ENCODE measurements around the gene ZNF521. TPM values are rescaled to one million over a fixed set of nuclear protein-coding genes. Genes with fewer than 3 reads are reported as not detected.

Gene ZNF521
- total RNA-seq, 1 experiment from 2014 or later, result not detected

- POLR2A ChIA-PET, result no interaction called here
- no TSS peak for BruUV-seq (replicated peaks)
- DNase-seq (ENCODE audit: unreplicated experiment), result no peak
- H3K9me3 Mint-ChIP-seq (ENCODE audit: unreplicated experiment), result no peaks in the 10 kb centered on the region
- intact Hi-C loops (cut with micrococcal nuclease), result no loop called here
- no peak overlapping the region for H3K27ac Mint-ChIP-seq (ENCODE audit: low read depth, unreplicated experiment)
- TF ChIP-seq CTCF (IDR thresholded peaks at IDR 0.05; ENCODE audit: unreplicated experiment), result no peak
- H3K27me3 Mint-ChIP-seq (ENCODE audit: insufficient read depth, unreplicated experiment), result no peaks in the 10 kb centered on the region
- no peaks in the 10 kb centered on the region for H3K36me3 Mint-ChIP-seq (ENCODE audit: insufficient read depth, unreplicated experiment)
- no peaks in the 10 kb centered on the region for H3K4me1 Mint-ChIP-seq (ENCODE audit: insufficient read depth, unreplicated experiment)
- CTCF ChIA-PET, result no interaction called here
- no peak overlapping the region for H3K4me3 Mint-ChIP-seq (ENCODE audit: unreplicated experiment)
Measured at GRCh38 chr18:25370391-25370790, 18.4 kb upstream of the ZNF521 start.

- H3K4me1 Mint-ChIP-seq (ENCODE audit: insufficient read depth, unreplicated experiment), result no peaks in the 10 kb centered on the region
- peaks cover 8% of the 10 kb centered on the region for H3K9me3 Mint-ChIP-seq (ENCODE audit: unreplicated experiment)
- peaks cover 13% of the 10 kb centered on the region for H3K27me3 Mint-ChIP-seq (ENCODE audit: insufficient read depth, unreplicated experiment)
- DNase-seq (ENCODE audit: unreplicated experiment), result no peak
- no peak overlapping the region for H3K27ac Mint-ChIP-seq (ENCODE audit: low read depth, unreplicated experiment)
- CTCF ChIA-PET, result interaction anchor here (0.5 kb wide), 1 partner anchor 130 kb away, joined by 3 read pairs; no protein-coding TSS in a partner anchor
- no TSS peak for BruUV-seq (replicated peaks)
- POLR2A ChIA-PET, result no interaction called here
- no peaks in the 10 kb centered on the region for H3K36me3 Mint-ChIP-seq (ENCODE audit: insufficient read depth, unreplicated experiment)
- intact Hi-C loops (cut with micrococcal nuclease), result no loop called here
- H3K4me3 Mint-ChIP-seq (ENCODE audit: unreplicated experiment), result no peak overlapping the region
- no peak for TF ChIP-seq CTCF (IDR thresholded peaks at IDR 0.05; ENCODE audit: unreplicated experiment)
Measured at GRCh38 chr18:25365242-25365641, 13.3 kb upstream of the ZNF521 start.

- Mint-ChIP-seq H3K27me3 (ENCODE audit: insufficient read depth, unreplicated experiment) (peaks cover 18% of the 10 kb centered on the region), H3K4me3 (ENCODE audit: unreplicated experiment) (no peak overlapping the region), H3K27ac (ENCODE audit: low read depth, unreplicated experiment) (no peak overlapping the region), H3K4me1 (ENCODE audit: insufficient read depth, unreplicated experiment) (no peaks in the 10 kb centered on the region), H3K36me3 (ENCODE audit: insufficient read depth, unreplicated experiment) (no peaks in the 10 kb centered on the region), H3K9me3 (ENCODE audit: unreplicated experiment) (peaks cover 8% of the 10 kb centered on the region)
- CTCF ChIA-PET, result no interaction called here
- POLR2A ChIA-PET, result no interaction called here
- intact Hi-C loops (cut with micrococcal nuclease), result no loop called here
- BruUV-seq (replicated peaks), result no TSS peak
- no peak for TF ChIP-seq CTCF (IDR thresholded peaks at IDR 0.05; ENCODE audit: unreplicated experiment)
- DNase-seq (ENCODE audit: unreplicated experiment), result no peak
Measured at GRCh38 chr18:25364732-25365131, 12.8 kb upstream of the ZNF521 start.

GRCh38 chr18:25360301-25360899 lies 8.4 kb upstream of the ZNF521 start:
- POLR2A ChIA-PET, result no interaction called here
- H3K4me1 Mint-ChIP-seq (ENCODE audit: insufficient read depth, unreplicated experiment), result no peaks in the 10 kb centered on the region
- intact Hi-C loops (cut with micrococcal nuclease), result no loop called here
- peaks cover 8% of the 10 kb centered on the region for H3K9me3 Mint-ChIP-seq (ENCODE audit: unreplicated experiment)
- no peaks in the 10 kb centered on the region for H3K36me3 Mint-ChIP-seq (ENCODE audit: insufficient read depth, unreplicated experiment)
- H3K27me3 Mint-ChIP-seq (ENCODE audit: insufficient read depth, unreplicated experiment), result peaks cover 43% of the 10 kb centered on the region
- TF ChIP-seq CTCF (IDR thresholded peaks at IDR 0.05; ENCODE audit: unreplicated experiment), result no peak
- peak; percentile 11 for DNase-seq (ENCODE audit: unreplicated experiment)
- no peak overlapping the region for H3K4me3 Mint-ChIP-seq (ENCODE audit: unreplicated experiment)
- BruUV-seq (replicated peaks), result no TSS peak
- CTCF ChIA-PET, result interaction anchor here (0.5 to 0.6 kb wide), 2 partner anchors 9 to 1017 kb away, joined by 3 read pairs; no protein-coding TSS in a partner anchor
- no peak overlapping the region for H3K27ac Mint-ChIP-seq (ENCODE audit: low read depth, unreplicated experiment)

All from MCF 10A (cell line).